Fibroblast of pulmonary artery (primary cell): ENCODE data around the gene GNAI1.
"Not testable (repeated sequence)": the region's sequence is repeated elsewhere in the genome, so short reads cannot be mapped to it uniquely, and the experiment has no call there.

ENCODE experiments used
- DNase-seq: peaks from one replicate; pipeline ENCODE4 v3.0.0-alpha.2; 2010; ENCODE audit warnings: low read depth
- H3K4me3 ChIP-seq: replicated peaks from 2 replicates; pipeline ENCODE4 v1.5.1; 2011; ENCODE audit warnings: low read depth, mild to moderate bottlenecking, control low read depth, low read length, moderate library complexity
- CTCF ChIP-seq: IDR thresholded peaks from 2 replicates; pipeline ENCODE4 v1.5.1; 2011; ENCODE audit warnings: mild to moderate bottlenecking, control low read depth, low read length, inconsistent platforms; ENCODE audit errors: missing control alignments

GNAI1 gene

GRCh38 chr7:80155374-80155773 lies 20.7 kb downstream of the GNAI1 start:
- no peak overlapping the region for H3K4me3 ChIP-seq
- DNase-seq = no peak
- no peak for TF ChIP-seq CTCF

- DNase-seq, H3K4me3 ChIP-seq: not testable (repeated sequence)
Measured at GRCh38 chr7:80157770-80158169, 23.1 kb downstream of the GNAI1 start.

GRCh38 chr7:80159802-80160201 lies 25.2 kb downstream of the GNAI1 start:
- no peak for DNase-seq
- no peak overlapping the region for H3K4me3 ChIP-seq
- no peak for TF ChIP-seq CTCF

- no peak for TF ChIP-seq CTCF
- no peak overlapping the region for H3K4me3 ChIP-seq
- DNase-seq = no peak
Measured at GRCh38 chr7:80161466-80161865, 26.8 kb downstream of the GNAI1 start.

- DNase-seq = no peak
- TF ChIP-seq CTCF = no peak
- H3K4me3 ChIP-seq = no peak overlapping the region
Measured at GRCh38 chr7:80165177-80165576, 30.5 kb downstream of the GNAI1 start.

- no peak for DNase-seq
- no peak for TF ChIP-seq CTCF
- H3K4me3 ChIP-seq = no peak overlapping the region
Measured at GRCh38 chr7:80170445-80170844, 35.8 kb downstream of the GNAI1 start.

- DNase-seq = no peak
- no peak for TF ChIP-seq CTCF
- no peak overlapping the region for H3K4me3 ChIP-seq
Measured at GRCh38 chr7:80172387-80172786, 37.8 kb downstream of the GNAI1 start.

- no peak overlapping the region for H3K4me3 ChIP-seq
- no peak for TF ChIP-seq CTCF
- DNase-seq = no peak
Measured at GRCh38 chr7:80175744-80176143, 41.1 kb downstream of the GNAI1 start.
